H1 (cell line): ENCODE data around the gene GAB2.
A peak's percentile ranks its signal among the peaks of the same experiment; 100 is the strongest.

Experiments used
- CEBPB ChIP-seq: IDR thresholded peaks from 2 replicates; pipeline ENCODE4 v1.6.1; 2012; ENCODE audit warnings: low read depth, low read length
- GABPA ChIP-seq: IDR thresholded peaks from 2 replicates; pipeline ENCODE4 v1.6.1; 2011; ENCODE audit warnings: mild to moderate bottlenecking, low read length, moderate library complexity, borderline replicate concordance; ENCODE audit not compliant: insufficient read depth
- POLR2A ChIP-seq, 2 experiments: IDR thresholded peaks; 1 replicate in 1 of 2; 2 replicates in 1 of 2; pipeline ENCODE4 v1.6.1; 2011; ENCODE audit warnings: low read depth in 2 of 2, low read length in 2 of 2, mild to moderate bottlenecking in 2 of 2; ENCODE audit errors: control extremely low read depth in 1 of 2
- SP4 ChIP-seq: IDR thresholded peaks from 2 replicates; pipeline ENCODE4 v1.6.1; 2012; ENCODE audit warnings: low read length, inconsistent platforms
- TAF1 ChIP-seq: IDR thresholded peaks from 2 replicates; pipeline ENCODE4 v1.6.1; 2011; ENCODE audit warnings: mild to moderate bottlenecking, low read depth, low read length
- TF ChIP-seq, protein P1 (sequence below), 3 experiments: IDR thresholded peaks; 1 replicate in 2 of 3; 2 replicates in 1 of 3; pipeline versions ENCODE4 v1.5.1 to v1.6.1; 2011; ENCODE audit warnings: low read length in 3 of 3, mild to moderate bottlenecking in 3 of 3, inconsistent platforms in 2 of 3, low read depth in 1 of 3, moderate library complexity in 1 of 3; ENCODE audit not compliant: insufficient read depth in 1 of 3; ENCODE audit errors: control extremely low read depth in 1 of 3
- TF ChIP-seq, protein P2 (sequence below): IDR thresholded peaks from 2 replicates; pipeline ENCODE4 v1.6.1; 2011; ENCODE audit warnings: low read length, improper control_type of control experiment

DNA sequence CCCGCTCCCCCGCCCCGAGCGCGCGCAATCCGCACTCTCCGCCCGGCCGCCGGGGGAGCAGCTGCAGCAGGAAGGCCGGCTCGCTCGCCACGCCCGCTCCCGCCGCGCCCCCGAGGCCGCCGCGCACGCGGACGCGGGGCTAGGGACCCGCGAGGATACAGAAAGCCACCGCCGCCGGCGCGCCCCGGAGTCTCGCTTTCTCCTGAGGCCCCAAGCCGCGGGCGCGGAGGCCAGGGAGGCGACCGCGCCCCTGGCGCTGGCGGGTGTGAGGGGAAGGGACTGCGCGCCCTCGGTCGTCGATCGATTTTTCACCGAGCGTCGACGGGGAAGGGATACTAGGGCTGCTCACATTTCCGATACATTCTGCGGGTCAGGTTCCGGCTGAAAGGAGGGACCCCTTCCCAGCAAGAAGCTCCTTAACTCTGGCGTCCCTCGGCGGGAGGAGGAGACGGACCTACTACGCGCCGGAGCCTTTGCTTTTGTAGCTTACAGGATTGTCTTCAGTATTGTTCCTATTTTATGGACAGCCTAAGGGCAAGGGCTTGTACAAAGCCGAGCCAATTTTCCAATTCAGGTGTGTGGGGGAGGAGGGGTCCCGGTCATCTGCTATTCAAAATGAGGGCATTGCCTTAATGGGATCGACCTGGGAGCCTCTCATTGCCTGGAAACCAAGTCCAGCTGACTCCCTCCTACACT lies 416 bp upstream of the GAB2 start:
- TF ChIP-seq CEBPB (no peak), POLR2A (IDR thresholded peaks at IDR 0.05; ENCODE audit: control extremely low read depth in 1 of 2, low read depth in 2 of 2, low read length in 2 of 2) (peak in 1 of 2 experiments; percentile 71; a peak in 2 of 3 replicates), TAF1 (peak; percentile 56; the same call in 1 of the 2 replicates), GABPA (no peak), SP4 (no peak)
- TF ChIP-seq, protein P1, sequence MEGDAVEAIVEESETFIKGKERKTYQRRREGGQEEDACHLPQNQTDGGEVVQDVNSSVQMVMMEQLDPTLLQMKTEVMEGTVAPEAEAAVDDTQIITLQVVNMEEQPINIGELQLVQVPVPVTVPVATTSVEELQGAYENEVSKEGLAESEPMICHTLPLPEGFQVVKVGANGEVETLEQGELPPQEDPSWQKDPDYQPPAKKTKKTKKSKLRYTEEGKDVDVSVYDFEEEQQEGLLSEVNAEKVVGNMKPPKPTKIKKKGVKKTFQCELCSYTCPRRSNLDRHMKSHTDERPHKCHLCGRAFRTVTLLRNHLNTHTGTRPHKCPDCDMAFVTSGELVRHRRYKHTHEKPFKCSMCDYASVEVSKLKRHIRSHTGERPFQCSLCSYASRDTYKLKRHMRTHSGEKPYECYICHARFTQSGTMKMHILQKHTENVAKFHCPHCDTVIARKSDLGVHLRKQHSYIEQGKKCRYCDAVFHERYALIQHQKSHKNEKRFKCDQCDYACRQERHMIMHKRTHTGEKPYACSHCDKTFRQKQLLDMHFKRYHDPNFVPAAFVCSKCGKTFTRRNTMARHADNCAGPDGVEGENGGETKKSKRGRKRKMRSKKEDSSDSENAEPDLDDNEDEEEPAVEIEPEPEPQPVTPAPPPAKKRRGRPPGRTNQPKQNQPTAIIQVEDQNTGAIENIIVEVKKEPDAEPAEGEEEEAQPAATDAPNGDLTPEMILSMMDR (IDR thresholded peaks at IDR 0.05; ENCODE audit: control extremely low read depth in 1 of 3, insufficient read depth in 1 of 3, low read depth in 1 of 3, low read length in 3 of 3), result peak in 2 of 3 experiments; percentile 4 to 15; a peak in 2 of 4 replicates
- TF ChIP-seq, protein P2, sequence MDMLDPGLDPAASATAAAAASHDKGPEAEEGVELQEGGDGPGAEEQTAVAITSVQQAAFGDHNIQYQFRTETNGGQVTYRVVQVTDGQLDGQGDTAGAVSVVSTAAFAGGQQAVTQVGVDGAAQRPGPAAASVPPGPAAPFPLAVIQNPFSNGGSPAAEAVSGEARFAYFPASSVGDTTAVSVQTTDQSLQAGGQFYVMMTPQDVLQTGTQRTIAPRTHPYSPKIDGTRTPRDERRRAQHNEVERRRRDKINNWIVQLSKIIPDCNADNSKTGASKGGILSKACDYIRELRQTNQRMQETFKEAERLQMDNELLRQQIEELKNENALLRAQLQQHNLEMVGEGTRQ, result no peak
